ENCODE results near the gene PLCB1.
"Not testable (repeated sequence)": the region's sequence is repeated elsewhere in the genome, so short reads cannot be mapped to it uniquely, and the experiment has no call there.

PLCB1 gene

GRCh38 chr20:8631271-8631670 lies 499.2 kb downstream of the PLCB1 start:
- no peak for DNase-seq

GRCh38 chr20:8633366-8633765 lies 501.3 kb downstream of the PLCB1 start:
- DNase-seq: no peak

GRCh38 chr20:8635048-8635572 lies 503.0 kb downstream of the PLCB1 start:
- DNase-seq: no peak

GRCh38 chr20:8635837-8636236 lies 503.8 kb downstream of the PLCB1 start:
- no peak for DNase-seq

- DNase-seq: no peak
Measured at GRCh38 chr20:8639112-8639778, 507.2 kb downstream of the PLCB1 start.

GRCh38 chr20:8640461-8640860 lies 508.4 kb downstream of the PLCB1 start:
- DNase-seq: no peak

GRCh38 chr20:8642247-8642646 lies 510.2 kb downstream of the PLCB1 start:
- DNase-seq: no peak

GRCh38 chr20:8644468-8644867 lies 512.4 kb downstream of the PLCB1 start:
- DNase-seq: not testable (repeated sequence)

- no peak for DNase-seq
Measured at GRCh38 chr20:8645326-8645725, 513.3 kb downstream of the PLCB1 start.

- DNase-seq: no peak
Measured at GRCh38 chr20:8646033-8646441, 514.0 kb downstream of the PLCB1 start.

GRCh38 chr20:8646716-8647115 lies 514.6 kb downstream of the PLCB1 start:
- DNase-seq: no peak

GRCh38 chr20:8647961-8648441 lies 515.9 kb downstream of the PLCB1 start:
- DNase-seq: no peak

GRCh38 chr20:8648466-8648865 lies 516.4 kb downstream of the PLCB1 start:
- DNase-seq: no peak

- DNase-seq: no peak
Measured at GRCh38 chr20:8652396-8652795, 520.3 kb downstream of the PLCB1 start.

GRCh38 chr20:8654486-8654885 lies 522.4 kb downstream of the PLCB1 start:
- DNase-seq: no peak

- DNase-seq: no peak
Measured at GRCh38 chr20:8656335-8656734, 524.3 kb downstream of the PLCB1 start.

GRCh38 chr20:8657664-8658063 lies 525.6 kb downstream of the PLCB1 start:
- DNase-seq: no peak

- no peak for DNase-seq
Measured at GRCh38 chr20:8658103-8658502, 526.0 kb downstream of the PLCB1 start.

- no peak for DNase-seq
Measured at GRCh38 chr20:8661229-8661952, 529.3 kb downstream of the PLCB1 start.

- DNase-seq: no peak
Measured at GRCh38 chr20:8662433-8662954, 530.4 kb downstream of the PLCB1 start.

- DNase-seq: no peak
Measured at GRCh38 chr20:8663424-8663823, 531.4 kb downstream of the PLCB1 start.

- DNase-seq: no peak
Measured at GRCh38 chr20:8664778-8665177, 532.7 kb downstream of the PLCB1 start.

- DNase-seq: no peak
Measured at GRCh38 chr20:8667306-8667705, 535.2 kb downstream of the PLCB1 start.

Measured in activated gamma-delta T cell (primary cell).